ENCODE results near the gene MEGF8.

Gene MEGF8

GRCh38 chr19:42389899-42390298 lies 64.5 kb downstream of the MEGF8 start, which contains the start of gene CNFN:
Gene CNFN, minus strand, starts transcription at chr19:42390297. Its CDS starts 1,260 bp downstream, at chr19:42389037.
- TF ChIP-seq REST (IDR thresholded peaks at IDR 0.05; ENCODE audit: insufficient read depth in 1 of 2, low read depth in 2 of 2, low read length in 2 of 2) (no peak), FOXP2 (optimal IDR thresholded peaks at IDR 0.05; ENCODE audit: borderline replicate concordance, extremely low read depth, extremely low read length, insufficient read depth) (no peak), TAF1 (IDR thresholded peaks at IDR 0.05; ENCODE audit: borderline replicate concordance, insufficient read depth, low read length) (no peak), POLR2AphosphoS5 (IDR thresholded peaks at IDR 0.05; ENCODE audit: low read depth, low read length) (no peak), SIN3A (IDR thresholded peaks at IDR 0.05; ENCODE audit: borderline replicate concordance, insufficient read depth, low read length) (no peak)

DNA sequence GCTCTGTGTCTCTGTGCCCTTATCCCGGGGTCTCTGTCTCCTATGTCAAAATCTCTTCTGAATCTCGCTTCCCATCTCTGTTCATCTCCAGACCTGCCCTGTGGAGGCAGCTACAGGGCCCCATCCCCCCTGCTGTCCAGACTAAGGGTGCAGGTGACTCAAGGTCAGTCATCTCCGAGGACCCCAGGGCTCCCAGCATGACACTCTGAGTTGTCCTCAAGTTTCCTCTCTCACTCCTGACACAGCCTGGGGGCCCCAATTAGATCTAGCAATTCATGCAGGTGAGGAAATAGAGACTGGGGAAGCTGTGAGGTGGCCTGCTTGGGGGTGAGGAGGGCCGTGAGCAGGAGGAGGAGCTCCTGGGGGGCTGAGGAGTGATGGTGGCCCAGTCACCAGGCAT lies 66.7 kb downstream of the MEGF8 start:
- TF ChIP-seq POLR2AphosphoS5 (IDR thresholded peaks at IDR 0.05; ENCODE audit: low read depth, low read length), result no peak
- TF ChIP-seq FOXP2 (optimal IDR thresholded peaks at IDR 0.05; ENCODE audit: borderline replicate concordance, extremely low read depth, extremely low read length, insufficient read depth), result no peak
- TF ChIP-seq SIN3A (IDR thresholded peaks at IDR 0.05; ENCODE audit: borderline replicate concordance, insufficient read depth, low read length), result no peak
- TF ChIP-seq TAF1 (IDR thresholded peaks at IDR 0.05; ENCODE audit: borderline replicate concordance, insufficient read depth, low read length), result no peak
- TF ChIP-seq REST (IDR thresholded peaks at IDR 0.05; ENCODE audit: insufficient read depth in 1 of 2, low read depth in 2 of 2, low read length in 2 of 2), result no peak

GRCh38 chr19:42394751-42395150 lies 69.3 kb downstream of the MEGF8 start:
- TF ChIP-seq REST (IDR thresholded peaks at IDR 0.05; ENCODE audit: insufficient read depth in 1 of 2, low read depth in 2 of 2, low read length in 2 of 2) (no peak), TAF1 (IDR thresholded peaks at IDR 0.05; ENCODE audit: borderline replicate concordance, insufficient read depth, low read length) (no peak), FOXP2 (optimal IDR thresholded peaks at IDR 0.05; ENCODE audit: borderline replicate concordance, extremely low read depth, extremely low read length, insufficient read depth) (no peak), POLR2AphosphoS5 (IDR thresholded peaks at IDR 0.05; ENCODE audit: low read depth, low read length) (no peak), SIN3A (IDR thresholded peaks at IDR 0.05; ENCODE audit: borderline replicate concordance, insufficient read depth, low read length) (no peak)

DNA sequence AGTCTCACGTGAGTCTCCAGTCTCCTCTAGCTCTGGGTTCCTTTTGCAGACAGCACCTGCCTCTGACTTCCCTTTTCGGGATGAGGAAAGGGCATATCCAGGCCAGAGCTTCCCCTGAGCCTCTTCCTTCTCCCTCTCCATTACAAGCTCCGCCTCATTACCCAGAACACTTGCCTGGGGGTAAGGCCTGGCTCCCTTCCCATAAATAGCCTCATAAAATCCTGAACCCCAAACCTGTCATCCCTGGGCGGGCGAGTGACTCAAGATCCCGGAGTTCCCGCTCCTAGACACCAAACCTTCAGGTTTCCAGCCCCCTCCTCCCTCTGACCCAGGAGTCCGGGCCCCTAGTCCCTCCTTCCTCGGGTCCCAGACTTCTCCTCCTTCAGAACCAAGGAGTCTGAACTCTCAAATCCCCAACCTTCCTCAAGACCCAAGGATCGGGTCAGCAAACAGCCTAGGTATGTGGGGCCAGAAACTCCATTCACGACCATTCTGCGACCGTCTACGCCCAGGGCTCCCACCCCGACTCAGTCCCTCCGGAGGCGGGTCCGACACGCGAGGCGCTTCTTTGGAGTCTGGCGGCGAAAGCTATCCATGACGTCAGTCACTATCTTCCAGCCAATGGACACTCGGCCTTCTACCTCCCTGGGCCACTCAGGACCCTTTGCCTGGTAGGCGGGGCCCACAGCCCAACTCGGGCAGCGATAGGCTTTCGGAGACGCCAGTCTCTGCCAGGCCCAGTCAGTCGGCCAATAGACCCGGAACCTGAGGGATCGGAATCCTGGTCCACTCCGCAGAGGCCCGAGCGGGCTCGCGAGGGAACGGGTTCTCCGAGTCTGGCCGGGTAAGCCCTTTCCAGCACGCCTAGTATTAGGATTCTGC lies 71.2 kb downstream of the MEGF8 start:
- peak; percentile 92 for TF ChIP-seq POLR2AphosphoS5 (IDR thresholded peaks at IDR 0.05; ENCODE audit: low read depth, low read length)
- TF ChIP-seq SIN3A (IDR thresholded peaks at IDR 0.05; ENCODE audit: borderline replicate concordance, insufficient read depth, low read length), result no peak
- no peak for TF ChIP-seq REST (IDR thresholded peaks at IDR 0.05; ENCODE audit: insufficient read depth in 1 of 2, low read depth in 2 of 2, low read length in 2 of 2)
- no peak for TF ChIP-seq TAF1 (IDR thresholded peaks at IDR 0.05; ENCODE audit: borderline replicate concordance, insufficient read depth, low read length)
- TF ChIP-seq FOXP2 (optimal IDR thresholded peaks at IDR 0.05; ENCODE audit: borderline replicate concordance, extremely low read depth, extremely low read length, insufficient read depth), result peak; percentile 76

All from PFSK-1 (cell line).